ENCODE data around the gene ERVH48-1. TPM values are rescaled to one million over a fixed set of nuclear protein-coding genes. Genes with fewer than 3 reads are reported as not detected.
"Not testable (repeated sequence)": the region's sequence is repeated elsewhere in the genome, so short reads cannot be mapped to it uniquely, and the experiment has no call there.

The ERVH48-1 gene
- total RNA-seq, 1 experiment from 2014 or later, result not detected

DNA sequence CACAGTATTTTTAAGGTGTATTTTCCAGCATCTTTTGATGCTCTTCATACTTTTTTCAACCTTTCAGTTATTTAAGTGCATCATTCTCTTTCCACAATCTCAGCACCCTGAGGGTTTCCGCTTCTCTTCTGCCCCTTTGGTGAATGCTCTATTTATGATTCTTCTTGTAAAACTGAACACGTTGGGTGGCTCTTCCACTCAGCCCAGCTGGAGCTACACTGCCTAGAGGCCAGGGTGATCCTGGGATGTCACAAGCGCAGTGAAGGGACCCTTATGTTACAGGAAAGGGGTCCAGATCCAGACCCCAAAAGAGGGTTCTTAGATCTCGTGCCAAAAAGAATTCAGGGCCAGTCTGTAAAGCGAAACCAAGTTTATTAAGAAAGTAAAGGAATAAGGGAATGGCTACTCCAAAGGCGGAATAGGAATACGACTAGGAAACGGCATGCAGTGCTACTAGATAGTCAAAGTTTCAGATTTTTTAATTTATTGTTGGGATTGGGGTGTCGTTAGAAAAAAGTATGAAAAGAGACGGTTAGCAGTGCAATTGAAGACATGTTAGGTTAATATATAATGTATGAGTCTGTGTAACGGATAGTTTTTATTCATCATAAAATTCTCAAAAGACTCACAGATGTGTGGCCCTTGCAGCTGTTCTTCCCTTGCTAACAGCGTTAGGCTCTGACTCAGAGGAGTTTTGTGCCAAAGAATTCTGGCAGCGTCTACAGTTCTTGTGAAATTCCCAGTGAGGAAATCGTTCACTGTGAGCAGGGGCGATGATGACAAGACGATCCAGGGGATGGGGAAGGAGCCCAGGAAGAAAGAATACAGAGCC lies 14.4 kb upstream of the ERVH48-1 start:
- DNase-seq (ENCODE audit: low spot score), result peak; percentile 90

DNA sequence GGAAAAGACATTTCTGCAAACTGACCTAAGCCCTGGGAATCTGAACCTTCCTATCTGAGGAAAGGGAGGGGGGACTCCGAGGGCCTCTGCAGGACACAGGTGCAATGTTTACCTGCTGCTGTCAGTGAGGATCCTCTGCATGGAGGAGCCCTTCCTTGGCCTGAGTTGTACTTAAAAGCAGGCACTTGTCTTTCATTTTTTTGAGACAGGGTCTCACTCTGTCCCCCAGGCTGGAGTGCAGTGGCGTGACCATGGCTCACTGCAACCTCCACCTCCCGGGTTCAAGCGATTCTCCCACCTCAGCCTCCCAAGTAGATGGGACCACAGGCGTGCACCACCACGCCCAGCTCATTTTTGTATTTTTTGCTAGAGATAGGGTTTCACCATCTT lies 13.2 kb upstream of the ERVH48-1 start:
- DNase-seq (ENCODE audit: low spot score), result not testable (repeated sequence)

DNA sequence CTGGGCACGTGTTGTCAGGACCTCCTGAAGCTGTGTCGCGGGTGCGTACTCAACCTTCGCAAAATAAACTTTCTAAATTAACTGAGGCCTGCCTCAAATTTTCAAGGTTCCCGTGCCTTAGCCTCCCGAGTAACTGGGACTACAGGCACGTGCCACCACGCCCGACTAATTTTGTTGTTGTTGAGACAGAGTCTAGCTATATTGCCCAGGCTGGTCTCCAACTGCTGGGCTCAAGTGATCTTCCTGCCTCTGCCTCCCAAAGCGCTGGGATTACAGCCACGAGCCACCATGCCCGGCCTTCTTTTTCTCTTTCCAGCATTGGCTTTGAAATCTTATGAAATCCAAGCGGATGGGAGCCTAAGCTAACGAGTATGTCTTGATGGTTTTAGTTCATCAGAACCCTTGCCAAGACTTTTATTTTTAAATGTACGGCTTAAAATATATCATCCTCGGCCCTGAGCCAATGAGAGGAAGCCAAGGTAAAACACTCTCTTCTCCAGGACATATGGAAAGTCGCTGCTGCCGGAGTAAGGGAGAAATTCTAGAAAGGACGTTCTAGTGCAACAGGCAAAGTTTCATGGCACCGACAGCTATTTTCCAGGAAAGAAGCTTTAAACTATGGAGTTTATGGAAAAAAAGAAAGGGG lies 12.7 kb upstream of the ERVH48-1 start:
- DNase-seq (ENCODE audit: low spot score), result no peak

DNA sequence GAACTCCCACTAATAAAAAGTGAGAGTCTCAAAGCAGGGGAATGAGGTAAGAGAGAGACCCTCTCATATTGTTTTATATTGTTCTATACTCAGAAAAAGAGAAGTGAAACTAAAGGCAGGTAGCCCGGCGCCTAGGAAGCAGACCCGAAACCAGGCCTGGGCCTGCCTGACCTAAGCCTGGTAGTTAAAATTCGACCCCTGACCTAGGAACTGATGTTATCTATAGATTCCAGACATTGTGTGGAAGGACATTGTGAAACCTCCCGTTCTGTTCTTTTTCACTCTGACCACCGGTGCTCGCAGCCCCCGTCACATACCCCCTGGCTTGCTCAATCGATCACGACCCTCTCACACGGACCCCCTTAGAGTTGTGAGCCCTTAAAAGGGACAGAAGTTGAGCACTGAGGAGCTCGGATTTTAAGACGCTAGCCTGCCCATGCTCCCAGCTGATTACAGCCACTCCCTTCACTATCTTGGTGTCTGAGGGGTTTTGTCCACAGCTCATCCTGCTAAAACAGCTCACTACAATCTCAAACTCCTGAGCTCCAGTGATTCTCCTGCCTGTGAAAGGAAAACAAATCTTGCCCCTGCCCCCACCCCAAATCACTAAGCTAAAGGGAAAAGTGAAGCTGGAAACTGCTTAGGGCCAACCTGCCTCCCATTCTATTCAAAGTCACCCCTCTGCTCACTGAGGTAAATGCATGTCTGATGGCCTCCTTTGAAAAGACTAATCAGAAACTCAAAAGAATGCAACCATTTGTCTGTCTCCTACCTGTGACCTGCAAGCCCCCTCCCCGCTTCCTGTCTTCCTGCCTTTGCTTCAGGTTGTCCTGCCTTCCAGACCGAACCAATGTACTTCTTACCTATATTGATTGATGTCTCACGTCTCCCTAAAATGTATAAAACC lies 11.9 kb upstream of the ERVH48-1 start:
- DNase-seq (ENCODE audit: low spot score), result not testable (repeated sequence)

DNA sequence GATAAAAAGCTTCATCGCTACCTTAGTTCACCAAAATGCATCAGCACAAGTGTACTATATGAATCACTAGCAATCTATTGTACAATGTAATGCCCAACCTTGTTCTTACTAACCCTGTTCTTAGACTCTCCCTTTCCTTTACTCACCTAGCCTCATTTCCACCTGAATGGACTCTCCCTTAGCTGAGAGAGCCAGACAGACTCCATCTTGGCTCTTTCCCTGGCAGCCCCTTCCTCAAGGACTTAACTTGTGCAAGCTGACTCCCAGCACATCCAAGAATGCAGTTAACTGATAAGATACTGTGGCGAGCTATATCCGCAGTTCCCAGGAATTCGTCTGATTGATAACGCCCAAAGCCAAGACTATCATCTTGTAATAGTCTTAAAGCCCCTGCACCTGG lies 10.9 kb upstream of the ERVH48-1 start:
- not testable (repeated sequence) for DNase-seq (ENCODE audit: low spot score)

DNA sequence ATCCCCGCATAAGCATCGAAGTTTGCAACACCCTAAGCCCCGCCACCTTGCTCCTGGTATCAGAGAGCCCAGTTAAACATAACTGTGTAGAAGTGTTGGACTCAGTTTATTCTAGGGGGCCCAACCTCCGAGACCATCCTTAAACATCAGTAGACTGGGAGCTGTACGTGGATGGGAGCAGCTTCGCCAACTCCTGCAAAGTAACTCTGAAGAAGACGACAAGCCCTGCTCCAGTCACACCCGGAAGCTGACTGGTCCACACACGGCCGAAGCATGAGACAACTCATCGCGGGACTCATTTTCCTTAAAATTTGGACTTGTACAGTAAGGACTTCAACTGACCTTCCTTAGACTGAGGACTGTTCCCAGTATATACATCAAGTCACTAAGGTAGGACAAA lies 8.5 kb upstream of the ERVH48-1 start:
- DNase-seq (ENCODE audit: low spot score), result not testable (repeated sequence)

DNA sequence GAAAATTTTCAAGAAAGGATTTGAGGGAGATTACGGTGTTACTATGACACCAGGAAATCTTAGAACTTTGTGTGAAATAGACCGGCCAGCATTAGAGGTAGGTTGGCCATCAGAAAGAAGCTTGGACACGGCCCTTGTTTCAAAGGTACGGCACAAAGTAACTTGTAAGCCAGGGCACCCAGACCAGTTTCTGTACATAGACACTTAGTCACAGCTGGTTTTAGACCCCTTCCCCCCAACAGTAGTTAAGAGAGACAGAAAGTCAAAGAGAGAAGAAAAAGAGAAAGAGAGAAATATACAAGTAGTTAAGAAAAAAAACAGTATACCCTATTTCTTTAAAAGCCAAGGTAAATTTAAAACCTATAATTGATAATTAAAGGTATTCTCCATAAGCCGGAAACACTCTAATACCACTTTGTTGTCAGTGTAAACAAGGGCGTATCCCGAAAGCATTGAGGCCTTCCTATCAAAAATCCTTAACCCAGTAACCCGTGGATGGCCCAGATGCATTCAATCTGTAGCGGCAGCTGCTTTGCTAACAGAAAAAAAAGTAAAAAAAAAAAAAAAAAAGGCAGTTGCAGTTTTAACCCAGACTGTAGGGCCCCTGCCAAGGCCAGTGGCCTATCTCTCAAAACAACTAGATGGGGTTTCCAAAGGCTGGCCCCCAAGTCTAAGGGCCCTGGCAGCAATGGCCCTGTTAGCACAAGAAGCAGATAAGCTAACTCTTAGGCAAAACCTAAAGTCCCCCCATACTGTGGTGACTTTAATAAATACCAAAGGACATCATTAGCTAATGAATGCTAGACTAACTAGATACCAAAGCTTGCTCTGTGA lies 7.9 kb upstream of the ERVH48-1 start:
- DNase-seq (ENCODE audit: low spot score), result not testable (repeated sequence)

DNA sequence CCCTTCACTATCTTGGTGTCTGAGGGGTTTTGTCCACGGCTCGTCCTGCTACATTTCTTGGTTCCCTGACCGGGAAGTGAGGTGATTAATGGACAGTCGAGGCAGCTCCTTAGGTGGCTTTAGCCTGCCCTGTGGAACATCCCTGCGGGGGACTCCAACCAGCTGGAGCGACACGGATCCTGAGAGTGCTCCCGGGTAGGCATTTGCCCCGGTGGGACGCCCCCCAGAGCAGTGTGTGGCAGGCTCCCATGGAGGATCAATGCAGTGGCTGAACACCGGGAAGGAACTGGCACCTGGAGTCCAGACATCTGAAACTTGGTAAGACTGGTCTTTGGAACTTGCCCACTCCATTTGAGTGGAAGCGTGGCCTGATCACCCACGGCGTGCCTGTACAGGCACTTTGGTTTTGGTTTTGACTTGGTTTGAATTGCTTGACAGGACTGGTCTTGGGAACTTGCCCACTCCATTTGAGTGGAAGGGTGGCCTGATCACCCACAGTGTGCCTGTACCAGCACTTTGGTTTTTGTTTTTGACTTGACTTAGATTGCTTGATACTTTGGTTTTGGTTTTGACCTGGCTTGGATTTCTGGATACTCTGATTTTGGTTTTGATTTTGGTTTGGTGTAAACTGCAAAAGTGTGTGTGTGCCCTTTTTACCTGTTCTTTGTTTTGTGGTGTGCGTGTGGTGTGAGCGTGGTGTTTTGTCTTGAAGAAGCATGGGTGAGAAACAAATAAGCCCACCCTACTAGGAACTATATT lies 7.1 kb upstream of the ERVH48-1 start:
- DNase-seq (ENCODE audit: low spot score), result not testable (repeated sequence)

DNA sequence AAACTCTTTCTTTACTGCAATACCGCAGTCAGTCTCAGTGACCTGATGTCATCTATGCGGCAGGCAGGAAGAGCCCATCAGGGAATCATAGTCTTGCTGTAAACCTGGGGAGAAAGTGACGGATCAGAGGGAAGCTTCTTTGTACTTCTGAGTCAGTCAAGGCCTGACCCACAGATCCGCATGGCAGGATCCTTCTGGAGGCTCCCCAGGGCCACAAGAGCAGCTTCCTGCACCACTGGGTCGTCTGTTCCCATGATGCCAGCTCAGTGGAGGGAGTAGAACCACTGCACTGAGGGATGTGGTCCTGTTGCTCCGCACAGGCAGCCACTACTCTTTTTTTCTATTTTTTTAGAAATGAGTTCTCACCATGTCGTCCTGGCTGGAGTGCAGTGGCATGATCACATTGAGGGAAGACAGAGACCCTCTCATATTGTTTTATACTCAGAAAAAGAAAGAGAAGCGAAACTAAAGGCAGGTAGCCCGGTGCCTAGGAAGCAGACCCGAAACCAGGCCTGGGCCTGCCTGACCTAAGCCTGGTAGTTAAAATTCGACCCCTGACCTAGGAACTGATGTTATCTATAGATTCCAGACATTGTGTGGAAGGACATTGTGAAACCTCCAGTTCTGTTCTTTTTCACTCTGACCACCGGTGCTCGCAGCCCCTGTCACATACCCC lies 6.3 kb upstream of the ERVH48-1 start:
- DNase-seq (ENCODE audit: low spot score), result no peak

DNA sequence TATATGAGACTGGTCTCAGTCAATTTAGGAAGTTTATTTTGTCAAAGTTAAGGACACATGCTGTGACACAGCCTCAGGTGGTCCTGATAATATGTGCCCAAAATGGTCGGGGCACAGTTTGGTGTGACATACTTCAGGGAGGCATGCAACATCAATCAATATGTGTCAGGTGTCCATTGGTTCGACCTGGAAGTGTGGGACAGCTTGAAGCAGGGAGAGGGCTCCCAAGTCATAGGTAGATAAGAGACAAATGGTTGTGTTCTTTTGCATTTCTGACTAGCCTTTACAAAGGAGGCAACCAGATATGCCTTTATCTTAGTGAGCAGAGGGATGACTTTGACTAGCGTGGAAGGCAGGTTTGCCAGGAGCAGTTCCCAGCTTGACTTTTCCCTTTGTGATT lies 4.5 kb upstream of the ERVH48-1 start:
- no peak for DNase-seq (ENCODE audit: low spot score)

DNA sequence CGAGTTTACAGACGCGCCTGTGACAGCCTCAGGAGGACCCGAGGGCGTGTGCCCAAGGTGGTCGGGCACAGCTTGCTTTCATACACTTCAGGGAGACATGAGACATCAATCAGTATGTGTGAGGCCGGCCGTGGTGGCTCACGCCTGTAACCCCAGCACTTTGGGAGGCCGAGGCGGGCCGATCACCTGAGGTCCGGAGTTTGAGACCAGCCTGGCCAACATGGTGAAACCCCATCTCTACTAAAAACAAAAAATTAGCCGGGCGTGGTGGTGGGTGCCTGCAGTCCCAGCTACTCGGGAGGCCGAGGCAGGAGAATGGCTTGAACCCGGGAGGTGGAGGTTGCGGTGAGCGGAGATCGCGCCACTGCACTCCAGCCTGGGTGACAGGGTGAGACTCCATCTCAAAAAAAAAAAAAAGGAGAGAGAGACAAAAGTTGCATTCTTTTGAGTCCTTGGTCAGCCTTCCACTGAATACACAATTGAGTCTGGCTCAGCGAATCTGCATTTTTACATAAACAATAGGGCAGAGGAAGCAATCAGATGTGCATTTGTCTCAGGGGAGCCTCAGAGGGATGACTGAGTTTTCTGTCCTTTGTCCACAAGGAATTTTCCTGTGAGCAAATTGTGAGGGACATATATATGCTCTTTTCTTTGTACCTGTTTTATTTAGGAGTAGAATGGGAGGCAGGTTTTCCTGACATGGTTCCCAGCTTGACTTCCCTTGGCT lies 2.2 kb upstream of the ERVH48-1 start:
- not testable (repeated sequence) for DNase-seq (ENCODE audit: low spot score)

DNA sequence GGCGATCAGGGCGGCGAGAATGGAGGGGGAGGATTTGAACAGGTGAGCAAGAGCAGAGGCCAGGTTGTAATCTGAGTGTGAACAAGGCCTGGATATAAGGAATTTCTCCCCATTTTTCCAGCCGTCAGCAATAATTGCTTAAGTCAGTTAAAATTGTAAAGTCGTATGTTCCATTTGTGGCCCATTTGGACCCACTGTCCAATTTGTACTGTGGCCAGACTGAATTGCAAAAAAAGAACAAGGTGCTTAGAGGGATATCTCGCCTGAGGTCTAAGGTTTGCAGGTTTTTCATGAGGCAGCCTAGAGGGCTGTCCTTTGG lies 1.0 kb downstream of the ERVH48-1 start:
- no peak for DNase-seq (ENCODE audit: low spot score)

DNA sequence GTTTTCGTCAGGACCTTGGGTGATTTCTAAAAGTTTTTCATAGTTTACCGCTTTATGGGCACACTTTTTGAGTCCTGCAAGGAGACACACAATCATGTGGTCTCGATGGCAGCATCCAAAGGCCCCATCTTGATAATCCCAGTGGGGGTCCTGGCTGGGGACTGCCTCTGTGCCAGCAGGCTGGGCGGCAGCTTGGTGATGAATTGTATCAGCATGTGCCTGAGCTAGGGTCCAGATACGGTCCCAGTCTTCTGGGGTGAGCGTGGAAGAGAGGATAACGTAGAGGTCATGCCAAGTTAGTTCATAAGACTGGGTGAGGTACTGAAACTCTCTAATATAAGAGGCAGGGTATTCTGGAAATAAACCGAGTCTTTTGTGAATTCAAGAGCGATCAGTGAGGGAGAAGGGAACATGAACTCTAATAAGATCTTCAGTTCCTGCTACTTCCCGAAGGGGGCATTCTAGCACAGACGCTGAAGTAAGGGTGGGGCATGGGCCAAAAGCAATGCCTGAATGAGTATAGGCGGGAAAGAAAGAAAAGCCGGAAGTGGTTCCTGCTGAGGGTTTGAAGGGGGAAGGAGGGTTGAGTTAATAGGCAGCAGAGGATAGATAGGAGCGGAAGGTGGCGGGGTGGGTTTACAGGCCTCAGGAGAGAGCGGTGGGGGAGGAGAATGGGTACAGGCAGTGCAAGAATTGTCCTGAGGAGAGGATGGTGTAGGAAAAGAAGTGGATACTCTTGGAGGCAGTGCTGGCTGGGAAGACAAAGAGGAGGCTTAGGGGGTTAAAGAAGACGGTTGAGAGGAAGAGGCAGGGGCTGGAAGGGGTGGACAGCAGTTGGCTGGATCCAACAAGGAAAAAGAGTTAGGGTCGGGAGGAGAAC lies 1.6 kb downstream of the ERVH48-1 start:
- peak; percentile 94 for DNase-seq (ENCODE audit: low spot score)

DNA sequence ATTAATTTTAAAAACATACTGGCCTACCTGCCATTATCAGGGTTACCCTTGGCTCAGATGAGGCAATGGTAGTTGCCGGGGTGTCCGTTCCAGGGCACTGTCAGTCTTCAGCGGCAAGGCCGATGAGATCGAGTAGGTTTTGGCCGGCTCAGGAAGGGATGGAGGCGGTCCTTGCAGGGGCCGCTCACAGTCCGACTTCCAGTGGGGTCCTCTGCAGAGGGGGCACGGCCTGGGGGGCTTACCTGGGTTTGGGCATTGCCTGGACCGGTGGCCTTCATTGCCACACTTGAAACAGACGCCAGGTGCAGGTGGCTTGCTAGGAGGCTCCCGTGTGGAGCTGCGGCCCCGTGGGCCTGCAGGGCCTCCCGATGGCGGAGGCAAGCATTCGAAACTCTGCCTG lies 2.5 kb downstream of the ERVH48-1 start:
- no peak for DNase-seq (ENCODE audit: low spot score)

DNA sequence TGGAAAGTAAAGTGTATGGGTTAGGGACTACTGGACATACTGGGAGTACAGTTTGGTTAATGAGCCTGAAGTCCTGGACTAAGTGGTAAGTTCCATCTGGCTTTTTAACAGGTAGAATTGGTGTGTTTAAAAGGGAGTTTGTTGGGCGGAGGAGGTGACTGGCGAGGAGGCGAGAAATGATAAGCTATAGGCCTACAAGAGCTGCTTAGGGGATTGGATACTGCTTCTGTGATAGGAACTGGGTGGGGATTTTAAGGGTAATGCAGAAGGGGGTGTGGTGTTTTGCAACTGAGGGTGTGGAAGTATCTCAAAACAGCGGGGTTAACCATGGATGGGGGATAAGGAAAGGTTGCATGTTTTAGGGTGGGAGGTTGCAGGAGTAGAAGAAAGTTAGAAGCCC lies 3.5 kb downstream of the ERVH48-1 start:
- DNase-seq (ENCODE audit: low spot score), result no peak

DNA sequence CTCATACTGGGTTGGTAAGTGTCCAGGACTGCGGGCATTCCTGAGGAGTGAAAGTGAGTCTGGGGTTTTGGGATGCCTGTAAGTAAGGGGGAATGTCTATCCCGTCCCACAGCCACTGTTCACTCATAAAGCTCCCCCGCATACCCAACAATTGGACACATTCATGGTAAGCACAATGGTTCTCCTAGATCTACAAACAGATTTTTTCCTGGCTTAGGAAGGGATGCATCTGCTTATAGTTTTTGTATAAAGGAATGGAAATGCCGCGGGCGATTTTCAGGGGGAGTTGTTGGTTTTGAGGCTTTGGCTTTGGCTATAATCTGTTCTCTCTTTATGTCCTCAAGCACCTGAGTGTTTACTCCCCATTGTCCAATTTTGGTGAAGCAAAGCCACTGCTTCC lies 7.1 kb downstream of the ERVH48-1 start:
- DNase-seq (ENCODE audit: low spot score), result no peak

DNA sequence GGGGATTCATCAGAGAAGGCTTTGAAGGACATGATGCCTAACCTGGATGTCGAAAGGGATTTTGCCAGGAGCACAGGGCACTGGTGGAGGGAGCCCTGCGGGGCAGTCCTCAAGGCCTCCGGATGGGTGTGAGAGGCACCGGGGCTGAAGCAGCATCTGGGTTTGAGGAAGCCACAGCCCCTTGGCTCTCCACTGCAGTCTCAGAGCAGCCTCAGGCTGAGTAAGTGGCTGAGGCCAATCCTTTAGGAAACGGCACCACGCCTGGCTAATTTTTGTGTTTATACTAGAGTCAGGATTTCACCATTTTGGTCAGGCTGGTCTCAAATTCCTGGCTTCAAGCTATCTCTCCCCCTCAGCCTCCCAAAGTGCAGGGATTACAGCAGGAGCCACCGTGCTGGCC lies 12.0 kb downstream of the ERVH48-1 start:
- no peak for DNase-seq (ENCODE audit: low spot score)

DNA sequence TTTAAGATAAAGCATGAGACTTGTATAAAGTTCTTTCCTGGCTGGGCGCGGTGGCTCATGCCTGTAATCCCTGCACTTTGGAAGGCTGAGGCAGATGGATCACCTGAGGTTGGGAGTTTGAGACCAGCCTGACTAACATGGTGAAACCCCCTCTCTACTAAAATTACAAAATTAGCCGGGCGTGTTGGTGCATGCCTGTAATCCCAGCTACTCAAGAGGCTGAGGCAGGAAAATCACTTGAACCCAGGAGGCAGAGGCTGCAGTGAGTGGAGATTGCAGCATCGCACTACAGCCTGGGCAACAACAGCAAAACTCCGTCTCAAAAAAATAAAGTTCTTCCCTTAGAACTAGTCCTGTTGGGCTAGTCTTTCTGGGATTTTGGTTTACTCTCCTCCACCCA lies 13.5 kb downstream of the ERVH48-1 start:
- not testable (repeated sequence) for DNase-seq (ENCODE audit: low spot score)

Measured in H4 (cell line).